NCI-H146 (cell line): ENCODE results near the gene DCAF4L1.

Experiments used
- DNase-seq: peaks from one replicate; lab custom pipeline; 2025; lab: John Stamatoyannopoulos, UW

The DCAF4L1 gene, protein sequence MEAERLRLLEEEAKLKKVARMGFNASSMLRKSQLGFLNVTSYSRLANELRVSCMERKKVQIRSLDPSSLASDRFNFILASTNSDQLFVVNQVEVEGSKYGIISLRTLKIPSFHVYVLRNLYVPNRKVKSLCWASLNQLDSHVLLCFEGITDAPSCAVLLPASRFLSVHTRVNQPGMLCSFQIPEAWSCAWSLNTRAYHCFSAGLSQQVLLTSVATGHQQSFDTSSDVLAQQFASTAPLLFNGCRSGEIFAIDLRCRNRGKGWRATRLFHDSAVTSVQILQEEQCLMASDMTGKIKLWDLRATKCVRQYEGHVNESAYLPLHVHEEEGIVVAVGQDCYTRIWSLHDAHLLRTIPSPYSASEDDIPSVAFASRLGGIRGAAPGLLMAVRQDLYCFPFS

DNA sequence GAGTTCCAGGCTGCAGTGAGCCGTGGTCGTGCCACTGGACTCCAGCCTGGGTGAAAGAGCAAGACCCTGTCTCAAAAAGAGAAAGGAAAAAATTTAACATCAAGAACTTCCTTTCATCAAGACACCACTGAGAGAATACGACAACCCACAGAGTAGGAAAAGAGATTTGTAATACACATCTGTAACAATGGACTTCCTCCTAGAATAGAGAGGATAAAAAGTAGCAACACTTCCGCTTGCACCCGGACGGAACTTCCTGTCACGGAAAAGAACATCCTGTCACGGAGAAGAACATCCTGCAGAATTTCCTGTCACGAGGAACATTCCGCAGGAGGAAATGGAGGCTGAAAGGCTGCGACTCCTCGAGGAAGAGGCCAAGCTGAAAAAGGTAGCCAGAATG, at the start of gene DCAF4L1:
DCAF4L1 (plus strand) TSS at position 301 of the 400 bp plus-strand sequence; CDS start at position 338, 37 bp downstream.
- DNase-seq, result no peak

DNA sequence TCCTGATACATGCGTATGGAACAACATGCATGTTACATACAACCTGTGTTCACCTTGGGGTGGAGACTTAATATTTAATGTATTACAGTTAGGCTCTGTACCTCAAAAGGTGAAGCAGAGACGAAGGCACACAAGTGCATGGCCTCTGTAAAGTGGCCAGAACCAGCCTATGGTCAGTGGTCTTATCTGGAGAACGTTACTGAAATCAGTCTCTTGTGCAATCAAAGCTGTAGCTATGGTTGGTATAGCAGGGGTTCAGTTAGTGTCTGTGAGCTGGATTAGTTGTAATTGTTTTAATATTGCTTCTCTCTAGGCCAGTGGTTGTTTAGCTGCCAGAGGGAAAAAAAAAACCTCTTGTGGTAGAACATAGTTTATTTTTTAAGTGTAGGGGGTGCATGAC, 48.6 kb upstream of the DCAF4L1 start:
- DNase-seq, result no peak

DNA sequence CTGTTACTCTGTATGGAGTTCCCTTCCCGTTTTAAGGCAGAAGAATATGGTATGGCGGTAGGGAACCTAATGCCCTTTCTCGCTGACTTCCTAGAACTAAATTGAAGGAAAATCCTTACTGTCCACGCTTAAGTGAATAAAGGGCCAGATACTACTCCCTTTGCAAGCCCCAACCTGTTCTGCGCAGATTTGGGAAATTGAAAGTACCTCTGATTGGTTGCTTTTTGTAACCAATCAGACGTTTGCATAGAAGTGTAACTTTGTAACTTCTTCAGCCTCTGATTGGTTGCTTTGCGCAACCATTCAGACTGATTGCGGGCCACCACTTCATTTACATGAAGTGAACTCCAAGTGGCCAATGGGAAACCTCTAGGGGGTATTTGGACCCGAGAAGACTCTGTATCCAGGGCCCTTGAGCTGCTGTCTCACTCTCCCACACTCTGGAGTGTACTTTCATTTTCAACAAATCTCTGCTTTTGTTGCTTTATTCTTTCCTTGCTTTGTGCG, 47.5 kb upstream of the DCAF4L1 start:
- DNase-seq, result no peak

DNA sequence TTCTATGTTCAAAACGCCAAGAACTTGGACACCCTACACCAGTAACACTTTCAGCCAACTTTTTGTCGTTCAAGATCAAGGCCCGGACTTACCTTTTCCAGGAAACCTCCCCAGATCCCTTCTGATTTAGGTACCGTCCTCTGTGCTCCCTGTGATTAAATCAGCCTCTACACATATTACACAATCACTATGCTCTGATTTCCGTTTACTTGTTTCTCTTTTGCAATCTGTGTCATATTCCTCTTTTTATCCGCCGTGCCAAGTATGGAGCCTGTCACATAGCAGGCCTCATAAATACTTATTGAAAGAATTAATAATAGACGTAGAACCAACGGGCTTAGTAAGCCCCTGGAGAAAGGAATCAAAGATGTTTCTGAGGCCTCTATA, 47.0 kb upstream of the DCAF4L1 start:
- no peak for DNase-seq

DNA sequence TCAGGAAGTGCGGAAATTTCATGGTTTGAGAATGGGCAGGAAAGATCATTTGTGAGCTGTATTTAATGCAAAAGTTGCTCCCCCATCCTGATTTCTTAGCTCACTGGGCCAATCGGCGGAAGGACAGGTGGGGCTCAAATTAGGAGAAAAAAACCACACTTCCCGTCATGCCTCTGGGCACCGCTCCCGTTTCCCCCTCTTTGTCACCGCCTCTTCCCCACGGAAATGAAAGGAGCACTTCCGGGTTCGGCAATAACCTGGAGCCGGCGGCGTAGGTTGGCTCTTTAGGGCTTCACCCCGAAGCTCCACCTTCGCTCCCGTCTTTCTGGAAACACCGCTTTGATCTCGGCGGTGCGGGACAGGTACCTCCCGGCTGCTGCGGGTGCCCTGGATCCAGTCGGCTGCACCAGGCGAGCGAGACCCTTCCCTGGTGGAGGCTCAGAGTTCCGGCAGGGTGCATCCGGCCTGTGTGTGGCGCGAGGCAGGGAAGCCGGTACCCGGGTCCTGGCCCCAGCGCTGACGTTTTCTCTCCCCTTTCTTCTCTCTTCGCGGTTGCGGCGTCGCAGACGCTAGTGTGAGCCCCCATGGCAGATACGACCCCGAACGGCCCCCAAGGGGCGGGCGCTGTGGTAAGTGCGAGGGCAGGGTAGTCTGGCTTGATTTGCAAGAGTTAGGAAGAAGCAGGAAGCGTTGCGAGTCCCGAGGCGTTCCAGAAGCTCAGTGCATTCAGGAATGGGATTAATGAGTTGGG, 46.5 kb upstream of the DCAF4L1 start, which contains the start of gene TMEM33:
TMEM33 (plus strand) TSS at position 529 of the 751 bp plus-strand sequence; CDS start at position 585, 56 bp downstream.
- DNase-seq, result peak; percentile 89

DNA sequence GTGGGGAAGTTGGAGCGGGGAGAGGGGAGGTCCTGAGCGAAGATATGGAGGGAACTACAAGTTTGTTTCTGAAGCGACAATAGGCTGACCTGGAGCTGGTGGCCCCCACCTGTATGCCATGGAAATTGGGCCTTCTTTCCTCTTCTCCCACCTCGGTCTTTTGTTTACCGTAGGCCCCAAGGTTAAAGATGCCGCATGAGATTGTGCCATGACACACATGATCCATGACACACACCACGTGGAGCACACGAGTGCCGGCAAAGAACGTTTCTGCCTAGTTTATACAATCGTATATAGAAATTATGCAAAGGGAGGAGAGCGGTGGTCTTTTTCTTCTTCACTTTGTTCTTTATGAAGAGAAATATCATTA, 45.9 kb upstream of the DCAF4L1 start:
- DNase-seq, result no peak

DNA sequence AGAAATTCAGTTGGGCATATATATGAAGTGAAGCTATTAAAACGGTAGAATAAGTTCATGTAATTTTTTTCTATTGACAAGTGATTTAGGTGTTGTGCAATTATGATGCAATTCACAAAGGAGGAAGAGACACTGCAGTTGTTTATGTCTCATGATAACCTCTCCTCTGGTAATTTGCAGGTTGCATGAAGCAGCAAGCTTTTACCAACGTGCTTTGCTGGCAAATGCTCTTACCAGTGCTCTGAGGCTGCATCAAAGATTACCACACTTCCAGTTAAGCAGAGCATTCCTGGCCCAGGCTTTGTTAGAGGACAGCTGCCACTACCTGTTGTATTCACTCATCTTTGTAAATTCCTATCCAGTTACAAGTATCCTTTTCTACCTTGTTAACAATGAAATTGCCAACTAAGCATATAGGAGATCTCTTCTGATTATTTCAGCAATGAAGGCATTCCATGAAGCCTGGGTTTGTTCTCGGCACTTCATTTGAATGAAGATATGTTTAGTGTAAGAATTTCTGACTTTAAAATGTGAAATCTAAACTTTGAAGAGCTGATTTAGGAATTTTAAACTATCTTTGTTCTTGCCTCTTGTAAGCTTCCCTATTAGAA, 42.4 kb upstream of the DCAF4L1 start:
- DNase-seq, result no peak

DNA sequence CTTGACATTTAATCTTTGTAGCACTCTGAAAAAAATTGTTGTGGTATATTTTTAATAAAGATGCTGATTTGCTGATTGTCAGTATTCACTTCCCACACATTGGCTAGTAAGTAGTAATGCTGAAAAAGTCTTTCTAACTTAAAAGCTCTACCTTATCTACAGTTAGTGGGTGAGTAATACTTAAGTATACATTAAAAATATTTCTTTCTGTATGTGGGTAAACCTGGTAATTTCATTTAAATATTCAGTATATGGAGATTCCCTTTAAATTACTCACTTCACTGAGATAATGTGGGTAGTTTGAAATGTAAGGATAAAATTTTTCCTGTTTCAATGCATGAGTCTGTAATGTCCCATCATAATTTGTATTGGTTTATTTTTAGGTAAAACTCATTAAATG, 40.7 kb upstream of the DCAF4L1 start:
- DNase-seq, result no peak

DNA sequence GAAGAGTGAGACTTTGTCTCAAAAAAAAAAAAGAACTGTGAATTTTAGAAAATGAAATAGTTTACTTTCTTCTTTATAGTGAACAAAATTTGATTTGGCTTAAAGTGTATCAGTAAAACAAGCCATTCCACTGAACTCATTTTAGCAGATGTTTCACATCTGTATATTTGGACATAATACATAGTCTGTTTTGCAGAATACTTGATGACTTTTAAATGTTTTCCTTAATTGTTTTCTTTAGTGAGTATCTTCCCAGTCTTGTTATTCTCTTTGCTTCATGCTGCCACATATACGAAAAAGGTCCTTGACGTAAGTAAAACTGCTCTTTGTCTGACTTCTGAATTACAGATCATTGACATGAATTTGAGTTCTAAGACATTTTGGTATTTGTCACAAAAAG, 38.0 kb upstream of the DCAF4L1 start:
- no peak for DNase-seq

DNA sequence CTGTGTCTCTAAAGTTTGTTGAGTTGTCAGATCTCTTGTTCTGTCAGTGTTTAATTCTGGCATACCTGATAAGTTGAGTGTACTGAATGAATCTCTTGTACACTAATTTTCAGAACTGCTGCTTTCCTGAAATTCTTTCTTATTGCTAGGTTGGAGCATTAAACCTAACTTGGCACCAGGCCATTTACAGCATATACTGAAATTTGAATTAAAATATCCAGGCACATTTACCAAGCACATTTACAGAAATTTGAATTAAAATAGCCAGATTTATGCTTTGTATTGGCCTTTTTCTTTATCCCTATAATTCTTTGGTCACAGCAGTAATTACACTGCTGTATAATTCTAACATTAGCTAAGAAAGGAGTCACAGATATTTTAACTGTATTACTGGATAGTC, 37.5 kb upstream of the DCAF4L1 start:
- no peak for DNase-seq

DNA sequence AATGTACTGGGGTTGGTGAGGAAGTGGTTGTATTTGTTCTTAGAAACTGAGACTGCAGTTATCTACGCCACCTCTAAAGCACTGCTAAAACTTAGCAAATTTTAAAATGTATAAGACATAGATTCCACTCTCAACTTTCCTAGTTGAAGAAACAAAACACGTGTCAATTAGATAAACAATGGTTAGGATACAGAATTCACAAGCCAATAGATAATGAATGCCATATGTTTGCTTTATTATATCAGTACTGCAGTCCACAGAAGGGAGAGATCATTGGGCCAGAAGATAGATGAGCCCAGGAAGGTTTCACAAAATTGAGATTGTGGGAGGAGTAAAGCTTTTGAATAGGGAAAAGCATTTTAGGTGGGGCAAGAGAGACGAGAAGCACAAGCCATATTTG, 32.0 kb upstream of the DCAF4L1 start:
- DNase-seq, result no peak

DNA sequence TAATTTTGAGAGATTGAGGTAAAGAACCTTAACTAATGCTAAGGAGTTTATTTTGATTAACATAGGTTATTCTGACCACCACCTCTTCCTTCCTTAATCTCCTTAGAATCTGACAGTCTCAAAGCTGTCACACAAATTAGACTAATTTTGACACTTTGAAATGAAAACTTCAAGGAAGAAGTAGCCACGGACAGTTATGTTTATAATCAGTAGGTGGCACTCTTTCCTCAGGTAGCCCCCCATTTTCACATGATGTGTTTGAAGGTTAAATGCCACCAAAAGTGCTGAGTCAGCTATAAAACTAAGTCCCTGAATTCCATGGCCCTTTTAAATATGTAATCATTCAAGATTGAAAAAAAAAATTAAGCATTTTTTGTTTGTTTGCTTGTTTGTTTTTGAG, 23.9 kb upstream of the DCAF4L1 start:
- peak; percentile 36 for DNase-seq

DNA sequence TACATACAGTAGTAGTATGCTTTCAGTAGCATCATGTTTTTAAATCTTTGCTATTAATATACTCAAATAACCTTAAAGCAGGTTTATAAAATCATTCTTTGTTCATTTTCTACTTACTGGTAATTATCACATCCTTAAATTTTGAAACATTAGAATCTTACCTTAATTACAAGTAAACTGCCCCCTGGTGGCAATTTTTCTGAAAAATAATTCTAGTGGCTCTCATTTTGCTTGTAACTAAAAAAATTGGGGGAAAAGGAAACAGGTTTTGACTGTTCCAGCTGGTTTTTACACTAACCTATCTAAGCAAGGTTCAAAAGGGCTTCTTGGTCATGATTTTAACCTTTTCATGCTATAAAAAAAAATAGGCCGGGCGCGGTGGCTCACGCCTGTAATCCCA, 18.5 kb upstream of the DCAF4L1 start:
- DNase-seq, result peak; percentile 0

DNA sequence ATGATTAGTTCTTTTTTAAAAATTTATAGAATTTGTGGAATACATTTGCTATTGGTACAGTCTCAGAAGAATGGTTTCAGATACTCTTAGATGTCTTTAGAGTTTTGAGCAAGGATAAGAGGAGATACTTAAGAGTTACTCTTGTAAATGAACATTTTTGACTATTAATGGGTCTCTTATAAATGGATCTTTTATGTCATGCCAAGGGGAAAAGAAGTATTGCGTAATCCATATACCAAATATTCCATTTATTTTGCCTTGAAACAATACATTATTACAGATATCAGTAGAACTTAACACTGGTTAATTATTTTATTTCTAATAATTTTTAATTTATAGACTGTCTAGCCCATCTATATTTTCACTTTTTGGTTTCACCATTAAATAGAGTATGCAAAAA, 17.2 kb upstream of the DCAF4L1 start:
- no peak for DNase-seq

DNA sequence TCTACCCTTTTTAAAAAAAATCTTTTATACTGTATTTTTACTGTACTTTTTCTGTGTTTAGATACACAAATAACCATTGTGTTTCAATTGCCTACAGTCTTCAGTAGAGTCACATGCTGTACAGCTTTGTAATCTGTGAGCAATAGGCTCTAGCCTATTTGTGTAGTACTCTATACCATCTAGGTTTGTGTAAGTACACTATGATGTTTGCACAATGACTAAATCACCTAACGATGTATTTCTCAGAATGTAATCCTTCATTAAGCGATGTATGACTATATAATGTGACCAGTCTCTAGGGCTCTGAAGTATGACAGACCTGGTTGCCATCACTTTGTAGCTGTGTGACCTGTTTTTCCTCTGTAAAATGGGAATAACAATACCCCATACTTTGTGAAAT, 14.2 kb upstream of the DCAF4L1 start:
- DNase-seq, result no peak

DNA sequence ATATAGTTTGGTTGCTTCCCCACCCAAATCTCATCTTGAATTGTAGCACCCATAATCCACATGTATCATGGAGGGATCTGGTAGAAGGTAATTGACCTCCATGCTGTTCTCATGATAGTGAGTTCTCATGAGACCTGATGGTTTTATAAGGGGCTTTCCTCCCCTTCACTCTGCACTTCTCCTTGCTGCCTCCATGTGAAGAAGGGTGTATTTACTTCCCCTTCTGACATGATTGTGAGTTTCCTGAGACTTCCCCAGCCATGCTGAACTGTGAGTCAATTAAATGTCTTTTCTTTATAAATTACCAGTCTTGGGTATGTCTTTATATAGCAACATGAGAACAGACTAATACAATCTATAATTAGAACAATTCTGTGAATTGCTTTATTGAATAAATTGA, 11.9 kb upstream of the DCAF4L1 start:
- no peak for DNase-seq

DNA sequence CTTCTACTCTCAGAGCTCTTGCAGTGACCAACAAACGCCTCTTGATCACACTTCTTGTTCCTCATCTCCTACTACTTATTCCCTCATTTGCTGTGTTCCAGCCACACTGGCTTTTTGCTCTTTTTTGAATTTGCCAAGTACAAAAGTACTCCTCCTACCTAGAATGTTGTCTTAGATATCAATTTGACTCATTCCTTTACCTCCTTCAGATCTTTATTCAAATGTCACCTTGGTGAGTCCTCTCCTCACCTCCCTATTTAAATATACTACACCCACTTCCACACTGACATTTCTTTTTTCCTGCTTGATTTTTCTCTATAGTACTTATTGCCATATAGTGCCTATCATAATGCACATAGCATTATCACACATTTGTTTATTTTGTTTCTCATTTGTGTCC, 6.2 kb upstream of the DCAF4L1 start:
- no peak for DNase-seq

DNA sequence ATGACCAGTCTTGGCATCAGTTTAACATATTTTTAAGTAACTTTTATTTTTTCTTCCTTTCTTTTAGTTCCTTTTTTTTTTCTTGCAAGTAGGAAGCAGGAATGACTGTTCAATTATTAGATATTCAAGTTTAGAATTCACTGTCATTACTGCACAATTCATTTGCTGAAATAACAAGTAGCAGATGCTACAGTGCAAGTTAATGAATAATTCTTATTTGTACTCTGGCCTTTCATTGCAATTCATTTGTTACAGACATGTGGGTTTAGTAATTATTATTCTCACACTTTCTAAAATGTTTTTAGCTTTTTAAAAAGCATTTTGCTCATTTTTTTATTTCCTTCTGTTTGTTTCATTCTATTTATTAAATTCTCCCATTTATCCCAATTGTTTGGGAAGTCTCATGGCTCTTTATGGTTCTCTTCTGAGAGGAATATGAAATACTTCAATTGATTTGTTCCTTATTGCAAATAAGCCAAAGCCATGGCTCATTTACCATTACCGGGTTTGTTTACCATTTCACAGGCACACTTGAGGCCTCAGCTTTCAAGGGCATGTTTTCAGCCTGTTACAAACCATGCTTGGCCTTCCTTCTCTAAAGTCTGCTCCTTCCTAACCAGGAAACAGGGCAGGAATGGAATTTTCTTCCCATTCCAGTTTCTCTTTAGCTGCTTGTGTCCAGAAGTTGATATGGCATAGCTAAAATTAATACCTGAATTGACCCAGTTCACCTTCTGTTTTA, 4.6 kb upstream of the DCAF4L1 start:
- DNase-seq, result no peak

DNA sequence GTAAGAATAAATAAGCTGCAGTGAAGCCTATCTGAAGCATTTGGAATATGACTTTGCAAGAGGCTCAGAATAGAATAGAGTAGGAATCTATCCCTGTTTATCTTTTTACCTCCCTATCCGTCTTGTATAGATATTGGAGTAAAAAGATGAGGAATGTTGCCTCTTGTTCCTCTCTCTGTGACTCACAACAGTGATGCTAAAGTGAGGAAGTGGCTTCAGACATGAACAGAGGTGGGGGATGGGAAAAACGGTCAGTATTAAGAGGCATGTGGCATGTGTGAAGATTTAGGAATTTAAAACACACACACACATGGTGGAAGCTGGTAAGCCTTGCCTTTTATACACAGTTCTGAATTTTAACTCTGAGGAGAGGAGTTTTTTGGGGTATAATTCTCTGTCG, 3.8 kb upstream of the DCAF4L1 start:
- DNase-seq, result no peak

DNA sequence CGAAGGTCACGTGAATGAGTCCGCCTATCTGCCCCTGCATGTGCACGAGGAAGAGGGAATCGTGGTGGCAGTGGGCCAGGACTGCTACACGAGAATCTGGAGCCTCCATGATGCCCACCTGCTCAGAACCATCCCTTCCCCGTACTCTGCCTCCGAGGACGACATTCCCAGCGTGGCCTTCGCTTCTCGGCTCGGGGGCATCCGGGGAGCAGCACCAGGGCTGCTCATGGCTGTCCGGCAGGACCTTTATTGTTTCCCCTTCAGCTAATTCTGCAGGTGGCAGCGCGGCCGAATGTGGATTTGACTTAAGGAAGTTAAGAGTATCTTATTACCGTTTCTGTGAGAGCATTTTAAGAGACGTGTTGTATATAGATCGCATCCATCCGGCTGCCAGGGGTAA, 1.2 kb downstream of the DCAF4L1 start:
- DNase-seq, result no peak

DNA sequence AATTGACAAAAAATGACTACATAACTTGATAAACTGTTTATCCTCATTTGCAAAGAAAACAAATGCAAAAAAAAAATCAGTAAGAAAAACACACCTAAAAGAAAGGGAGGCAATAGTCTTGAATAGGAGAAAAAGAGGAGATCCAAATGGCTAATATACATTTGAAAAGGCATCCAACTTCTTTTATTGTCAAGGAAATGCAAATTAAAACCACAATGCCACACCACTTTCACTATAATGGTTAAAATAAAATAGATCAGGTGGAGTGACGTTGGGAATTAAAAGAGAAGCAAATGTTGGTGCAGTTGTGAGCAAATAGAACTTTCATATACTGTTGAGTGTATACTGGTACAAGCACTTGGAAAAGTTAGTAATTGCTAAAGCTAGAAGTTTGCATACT, 3.6 kb downstream of the DCAF4L1 start:
- no peak for DNase-seq

DNA sequence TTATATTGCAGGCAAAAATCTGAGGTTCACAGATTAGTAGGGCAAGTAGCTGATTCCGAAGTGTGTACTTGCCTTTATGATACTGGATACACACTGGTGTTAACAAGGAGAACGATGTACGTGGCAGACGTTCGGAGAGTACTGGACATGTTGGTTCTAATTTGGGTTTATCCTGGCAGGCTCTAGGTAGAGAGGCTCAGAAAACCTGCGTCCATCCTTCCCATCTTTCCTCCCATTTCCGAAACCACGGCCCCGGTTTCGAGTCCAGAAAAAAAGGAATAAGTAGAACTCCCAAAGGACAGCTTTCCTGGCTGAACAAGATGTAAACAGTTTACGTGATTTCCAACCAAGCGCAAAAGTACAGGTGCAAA, 8.4 kb downstream of the DCAF4L1 start:
- DNase-seq, result peak; percentile 30
